ENCODE data around the gene BBS1. TPM values are rescaled to one million over a fixed set of nuclear protein-coding genes. Genes with fewer than 3 reads are reported as not detected.

BBS1 gene
- total and polyA plus RNA-seq, 2 donors (not counting 3 experiments of a cell fraction or from before 2014, with no cell fraction given), result 29.2 to 32.9 TPM

DNA sequence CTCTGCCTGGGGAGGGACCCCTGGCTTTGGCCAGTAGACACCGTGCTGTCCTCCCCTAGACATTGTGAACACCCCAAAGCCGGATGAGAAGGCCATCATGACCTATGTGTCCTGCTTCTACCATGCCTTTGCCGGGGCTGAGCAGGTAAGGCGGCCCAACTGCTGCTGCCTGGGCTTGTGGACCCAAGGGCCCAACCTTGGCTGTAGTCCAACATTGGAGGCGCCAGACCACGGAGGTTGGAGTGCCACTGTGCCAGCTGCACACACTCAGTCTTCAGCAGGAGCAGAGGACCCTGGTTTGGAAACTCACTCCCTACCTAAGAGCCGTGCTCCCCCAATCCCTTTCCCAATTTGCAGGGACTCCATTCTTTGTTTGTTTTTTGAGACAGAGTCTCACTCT is 45.7 kb downstream of the BBS1 start:
- Histone ChIP-seq H3K4me2 (ENCODE audit: insufficient read depth, low read length) (no peak overlapping the region), H3K9me1 (replicated peaks; ENCODE audit: control insufficient read depth, extremely low read depth, insufficient read depth, low read length) (no peaks in the 10 kb centered on the region), H3K4me1 (ENCODE audit: control insufficient read depth, extremely low read depth, insufficient read depth, low read length) (no peaks in the 10 kb centered on the region), H3K79me2 (ENCODE audit: control insufficient read depth, insufficient read depth, low read length) (no peaks in the 10 kb centered on the region), H3K9ac (replicated peaks; ENCODE audit: extremely low read depth, insufficient read depth, low read length) (no peak overlapping the region), H4K20me1 (replicated peaks; ENCODE audit: control insufficient read depth, extremely low read depth, insufficient read depth, low read length) (no peaks in the 10 kb centered on the region), H3K27ac (ENCODE audit: insufficient read depth, low read depth, low read length) (no peak overlapping the region), H3K27me3 (ENCODE audit: control insufficient read depth in 2 of 2, insufficient read depth in 2 of 2, low read length in 2 of 2) (peaks cover 5 to 6% of the 10 kb centered on the region in 2 experiments), H3K36me3 (ENCODE audit: control insufficient read depth in 2 of 2, extremely low read depth in 1 of 2, insufficient read depth in 2 of 2, low read length in 2 of 2) (no peaks in the 10 kb centered on the region), H3K4me3 (replicated peaks in 1 of 3; ENCODE audit: insufficient read depth in 1 of 3, low read depth in 1 of 3, low read length in 3 of 3) (no peak overlapping the region), H3K9me3 (replicated peaks; ENCODE audit: control insufficient read depth, insufficient read depth, low read length) (no peaks in the 10 kb centered on the region), H2AFZ (ENCODE audit: low read depth, low read length) (no peak overlapping the region)
- FAIRE-seq (no peak), DNase-seq (ENCODE audit: low read depth, low spot score) (no peak)
- BruUV-seq (replicated peaks), result no TSS peak
- TF ChIP-seq MAX (IDR thresholded peaks at IDR 0.05; ENCODE audit: insufficient read depth, insufficient read length), result no peak
- no peak for TF ChIP-seq GATA2 (IDR thresholded peaks at IDR 0.05; ENCODE audit: insufficient read depth, insufficient read length, low read depth, low read length)
- no peak for TF ChIP-seq EZH2 (IDR thresholded peaks at IDR 0.05; ENCODE audit: borderline replicate concordance, low read depth, low read length, severe bottlenecking)
- TF ChIP-seq JUN (IDR thresholded peaks at IDR 0.05; ENCODE audit: borderline replicate concordance, insufficient read depth, insufficient read length, low read depth), result no peak
- TF ChIP-seq CTCF (IDR thresholded peaks at IDR 0.05; ENCODE audit: extremely low read depth in 1 of 2, insufficient read depth in 1 of 2, low read depth in 1 of 2, low read length in 2 of 2), result no peak
- no peak for TF ChIP-seq POLR2AphosphoS5 (IDR thresholded peaks at IDR 0.05; ENCODE audit: insufficient read depth, low read depth, low read length)
- TF ChIP-seq MYC (IDR thresholded peaks at IDR 0.05; ENCODE audit: low read depth, low read length), result no peak
- TF ChIP-seq FOS (IDR thresholded peaks at IDR 0.05; ENCODE audit: borderline replicate concordance, insufficient read depth, low read length), result no peak
- TF ChIP-seq POLR2A (IDR thresholded peaks at IDR 0.05; ENCODE audit: low read depth, low read length), result no peak
- ChIA-PET CTCF (interaction anchor here (1.0 kb wide), 1 partner anchor 122 kb away, joined by 3 read pairs; no protein-coding TSS in a partner anchor), POLR2A (no interaction called here)
- dilution Hi-C loops (cut with MboI; ENCODE audit: extremely low pct_ligation_motif_present, low sequenced_read_pairs) (no loop called here), intact Hi-C loops (cut with micrococcal nuclease) (no loop called here)

All from endothelial cell of umbilical vein (primary cell).